ENCODE measurements around the gene SETD7. TPM values are rescaled to one million over a fixed set of nuclear protein-coding genes. Genes with fewer than 3 reads are reported as not detected.

Gene SETD7
- total RNA-seq, 1 experiment from 2014 or later: 60.4 TPM

DNA sequence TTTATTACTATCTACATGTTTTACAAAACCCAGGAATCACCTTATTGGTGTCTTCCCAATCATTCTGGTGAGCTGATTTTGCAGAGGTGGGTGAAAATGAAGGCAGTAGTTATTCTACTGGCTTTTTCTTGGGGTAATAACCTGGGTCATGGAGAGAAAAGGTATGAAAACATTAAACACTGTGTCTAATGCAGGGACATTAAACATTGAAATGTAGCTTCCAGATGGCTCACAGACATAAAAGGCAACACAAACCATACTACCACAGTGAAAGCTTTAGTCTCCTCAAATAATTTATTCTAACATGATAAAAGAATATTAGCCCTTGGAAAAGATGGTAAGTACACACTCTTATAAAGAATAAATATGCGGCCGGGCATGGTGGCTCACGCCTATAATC, 8.0 kb downstream of the SETD7 start:
- ChIA-PET CTCF (interaction anchor here (1.0 kb wide), 1 partner anchor 21 kb away, joined by 3 read pairs; no protein-coding TSS in a partner anchor), POLR2A (interaction anchor here (1.4 to 1.6 kb wide), 2 partner anchors 9 to 370 kb away, joined by 3 to 4 read pairs; no protein-coding TSS in a partner anchor)
- no peak for DNase-seq (ENCODE audit: unreplicated experiment)

DNA sequence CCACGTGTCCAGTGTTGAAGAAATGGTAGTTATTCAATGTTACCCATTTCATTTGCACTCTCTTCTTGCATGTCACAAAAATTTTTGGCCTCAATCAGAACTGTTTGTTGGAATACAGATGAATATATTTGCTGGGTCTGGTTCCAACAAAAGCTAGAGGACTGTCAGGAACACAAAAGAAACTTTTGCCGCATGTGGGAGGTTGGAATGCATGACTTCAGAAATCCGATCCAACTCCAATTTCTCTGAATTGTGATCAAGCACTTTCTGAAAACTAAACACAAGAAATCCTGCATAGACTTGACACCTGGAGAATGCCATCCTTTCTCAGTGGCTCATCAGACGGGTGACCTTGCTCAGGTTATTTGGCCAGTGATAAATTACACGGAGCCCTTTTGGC, 15.4 kb downstream of the SETD7 start:
- peaks cover 6% of the 10 kb centered on the region for H3K4me1 Mint-ChIP-seq (ENCODE audit: insufficient read depth, unreplicated experiment)
- H3K36me3 Mint-ChIP-seq (ENCODE audit: insufficient read depth, unreplicated experiment): peaks cover 71% of the 10 kb centered on the region
- no peak overlapping the region for H3K27ac Mint-ChIP-seq (ENCODE audit: low read depth, unreplicated experiment)
- no peaks in the 10 kb centered on the region for H3K9me3 Mint-ChIP-seq (ENCODE audit: unreplicated experiment)
- no peak for DNase-seq (ENCODE audit: unreplicated experiment)
- ChIA-PET POLR2A (interaction anchor here (0.8 to 3.6 kb wide), 2 partner anchors 12 to 14 kb away, joined by 3 to 29 read pairs; partner anchors contain the start of gene SETD7), CTCF (interaction anchor here (0.8 to 1.2 kb wide), 3 partner anchors 9 to 1295 kb away, joined by 3 to 4 read pairs (median 3); no protein-coding TSS in a partner anchor)
- H3K27me3 Mint-ChIP-seq (ENCODE audit: insufficient read depth, unreplicated experiment): no peaks in the 10 kb centered on the region
- intact Hi-C loops (cut with micrococcal nuclease): no loop called here
- TF ChIP-seq, protein P1, sequence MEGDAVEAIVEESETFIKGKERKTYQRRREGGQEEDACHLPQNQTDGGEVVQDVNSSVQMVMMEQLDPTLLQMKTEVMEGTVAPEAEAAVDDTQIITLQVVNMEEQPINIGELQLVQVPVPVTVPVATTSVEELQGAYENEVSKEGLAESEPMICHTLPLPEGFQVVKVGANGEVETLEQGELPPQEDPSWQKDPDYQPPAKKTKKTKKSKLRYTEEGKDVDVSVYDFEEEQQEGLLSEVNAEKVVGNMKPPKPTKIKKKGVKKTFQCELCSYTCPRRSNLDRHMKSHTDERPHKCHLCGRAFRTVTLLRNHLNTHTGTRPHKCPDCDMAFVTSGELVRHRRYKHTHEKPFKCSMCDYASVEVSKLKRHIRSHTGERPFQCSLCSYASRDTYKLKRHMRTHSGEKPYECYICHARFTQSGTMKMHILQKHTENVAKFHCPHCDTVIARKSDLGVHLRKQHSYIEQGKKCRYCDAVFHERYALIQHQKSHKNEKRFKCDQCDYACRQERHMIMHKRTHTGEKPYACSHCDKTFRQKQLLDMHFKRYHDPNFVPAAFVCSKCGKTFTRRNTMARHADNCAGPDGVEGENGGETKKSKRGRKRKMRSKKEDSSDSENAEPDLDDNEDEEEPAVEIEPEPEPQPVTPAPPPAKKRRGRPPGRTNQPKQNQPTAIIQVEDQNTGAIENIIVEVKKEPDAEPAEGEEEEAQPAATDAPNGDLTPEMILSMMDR (IDR thresholded peaks at IDR 0.05; ENCODE audit: unreplicated experiment): no peak
- BruUV-seq (replicated peaks): no TSS peak
- no peak overlapping the region for H3K4me3 Mint-ChIP-seq (ENCODE audit: unreplicated experiment)

More for the DNA sequence above, 8.0 kb downstream of the SETD7 start:
- H3K9me3 Mint-ChIP-seq (ENCODE audit: unreplicated experiment): no peaks in the 10 kb centered on the region
- TF ChIP-seq, protein P1 (IDR thresholded peaks at IDR 0.05; ENCODE audit: unreplicated experiment): no peak
- intact Hi-C loops (cut with micrococcal nuclease): no loop called here
- H3K27me3 Mint-ChIP-seq (ENCODE audit: insufficient read depth, unreplicated experiment): no peaks in the 10 kb centered on the region
- BruUV-seq (replicated peaks): no TSS peak
- peaks cover 22% of the 10 kb centered on the region for H3K4me1 Mint-ChIP-seq (ENCODE audit: insufficient read depth, unreplicated experiment)
- no peak overlapping the region for H3K4me3 Mint-ChIP-seq (ENCODE audit: unreplicated experiment)
- H3K36me3 Mint-ChIP-seq (ENCODE audit: insufficient read depth, unreplicated experiment): peaks cover 47% of the 10 kb centered on the region
- no peak overlapping the region for H3K27ac Mint-ChIP-seq (ENCODE audit: low read depth, unreplicated experiment)

DNA sequence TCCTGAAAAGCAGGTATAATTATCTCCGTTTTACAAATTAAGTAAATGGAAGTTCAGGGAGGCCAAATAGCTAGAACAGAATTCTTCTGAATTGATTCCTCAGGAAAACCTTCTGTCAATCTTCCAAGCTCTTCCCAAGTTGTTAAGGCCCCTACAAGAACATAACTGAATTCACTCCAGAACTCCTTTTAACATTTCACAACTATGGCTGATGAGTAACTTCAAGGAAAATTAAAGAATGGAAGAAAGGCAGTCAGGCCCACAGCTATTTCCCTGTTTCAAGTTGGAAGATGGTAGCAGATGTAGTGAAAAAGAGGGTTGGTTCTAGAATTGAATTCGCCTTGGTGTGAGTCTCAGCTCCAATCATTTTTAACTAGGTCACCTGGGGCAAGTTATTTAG, 15.9 kb downstream of the SETD7 start:
- H3K4me3 Mint-ChIP-seq (ENCODE audit: unreplicated experiment): no peak overlapping the region
- CTCF ChIA-PET: interaction anchor here (0.8 to 1.2 kb wide), 4 partner anchors 9 to 1294 kb away, joined by 3 to 6 read pairs (median 4); no protein-coding TSS in a partner anchor
- BruUV-seq (replicated peaks): no TSS peak
- no peaks in the 10 kb centered on the region for H3K9me3 Mint-ChIP-seq (ENCODE audit: unreplicated experiment)
- TF ChIP-seq, protein P1 (IDR thresholded peaks at IDR 0.05; ENCODE audit: unreplicated experiment): no peak
- H3K27ac Mint-ChIP-seq (ENCODE audit: low read depth, unreplicated experiment): no peak overlapping the region
- H3K27me3 Mint-ChIP-seq (ENCODE audit: insufficient read depth, unreplicated experiment): no peaks in the 10 kb centered on the region
- no peak for DNase-seq (ENCODE audit: unreplicated experiment)
- intact Hi-C loops (cut with micrococcal nuclease): no loop called here
- peaks cover 6% of the 10 kb centered on the region for H3K4me1 Mint-ChIP-seq (ENCODE audit: insufficient read depth, unreplicated experiment)
- peaks cover 71% of the 10 kb centered on the region for H3K36me3 Mint-ChIP-seq (ENCODE audit: insufficient read depth, unreplicated experiment)
- POLR2A ChIA-PET: interaction anchor here (3.6 kb wide), 1 partner anchor 15 kb away, joined by 29 read pairs; the partner anchor contains the start of gene SETD7

DNA sequence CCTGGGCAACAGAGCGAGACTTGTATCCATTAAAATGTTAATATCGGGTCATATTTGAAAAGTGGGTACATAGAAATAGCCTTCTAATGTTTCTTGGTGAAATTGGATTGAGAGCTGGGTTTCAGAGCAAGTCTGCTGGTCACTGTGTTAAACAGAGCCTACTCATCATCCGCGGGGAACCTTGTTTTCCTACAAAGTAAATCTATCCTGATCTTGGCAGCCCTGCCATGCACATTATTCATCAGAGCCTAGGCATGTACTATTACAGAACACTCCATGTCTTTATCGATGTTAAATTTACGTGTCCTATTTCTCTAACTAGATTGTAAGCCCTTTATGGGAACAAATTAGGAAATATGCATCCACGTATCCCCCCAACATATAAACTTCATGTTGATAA, 18.7 kb downstream of the SETD7 start:
- no peak for DNase-seq (ENCODE audit: unreplicated experiment)
- intact Hi-C loops (cut with micrococcal nuclease): no loop called here
- peaks cover 66% of the 10 kb centered on the region for H3K36me3 Mint-ChIP-seq (ENCODE audit: insufficient read depth, unreplicated experiment)
- no peaks in the 10 kb centered on the region for H3K27me3 Mint-ChIP-seq (ENCODE audit: insufficient read depth, unreplicated experiment)
- H3K4me3 Mint-ChIP-seq (ENCODE audit: unreplicated experiment): no peak overlapping the region
- peak overlapping the region; percentile 51 for H3K27ac Mint-ChIP-seq (ENCODE audit: low read depth, unreplicated experiment)
- peaks cover 6% of the 10 kb centered on the region for H3K4me1 Mint-ChIP-seq (ENCODE audit: insufficient read depth, unreplicated experiment)
- ChIA-PET CTCF (no interaction called here), POLR2A (no interaction called here)
- BruUV-seq (replicated peaks): no TSS peak
- no peaks in the 10 kb centered on the region for H3K9me3 Mint-ChIP-seq (ENCODE audit: unreplicated experiment)
- TF ChIP-seq, protein P1 (IDR thresholded peaks at IDR 0.05; ENCODE audit: unreplicated experiment): no peak

All from MCF 10A (cell line).